HG02870 (cell line): ENCODE results near the gene EMC1.
"Not testable (repeated sequence)": the region's sequence is repeated elsewhere in the genome, so short reads cannot be mapped to it uniquely, and the experiment has no call there.

Source experiments
- ATAC-seq: cut with Tn5 transposase; IDR thresholded peaks from one replicate; pipeline ENCODE4 v1.9.1; 2021; ENCODE audit warnings: mild to moderate bottlenecking, moderate library complexity; ENCODE audit not compliant: unreplicated experiment

The EMC1 gene

DNA sequence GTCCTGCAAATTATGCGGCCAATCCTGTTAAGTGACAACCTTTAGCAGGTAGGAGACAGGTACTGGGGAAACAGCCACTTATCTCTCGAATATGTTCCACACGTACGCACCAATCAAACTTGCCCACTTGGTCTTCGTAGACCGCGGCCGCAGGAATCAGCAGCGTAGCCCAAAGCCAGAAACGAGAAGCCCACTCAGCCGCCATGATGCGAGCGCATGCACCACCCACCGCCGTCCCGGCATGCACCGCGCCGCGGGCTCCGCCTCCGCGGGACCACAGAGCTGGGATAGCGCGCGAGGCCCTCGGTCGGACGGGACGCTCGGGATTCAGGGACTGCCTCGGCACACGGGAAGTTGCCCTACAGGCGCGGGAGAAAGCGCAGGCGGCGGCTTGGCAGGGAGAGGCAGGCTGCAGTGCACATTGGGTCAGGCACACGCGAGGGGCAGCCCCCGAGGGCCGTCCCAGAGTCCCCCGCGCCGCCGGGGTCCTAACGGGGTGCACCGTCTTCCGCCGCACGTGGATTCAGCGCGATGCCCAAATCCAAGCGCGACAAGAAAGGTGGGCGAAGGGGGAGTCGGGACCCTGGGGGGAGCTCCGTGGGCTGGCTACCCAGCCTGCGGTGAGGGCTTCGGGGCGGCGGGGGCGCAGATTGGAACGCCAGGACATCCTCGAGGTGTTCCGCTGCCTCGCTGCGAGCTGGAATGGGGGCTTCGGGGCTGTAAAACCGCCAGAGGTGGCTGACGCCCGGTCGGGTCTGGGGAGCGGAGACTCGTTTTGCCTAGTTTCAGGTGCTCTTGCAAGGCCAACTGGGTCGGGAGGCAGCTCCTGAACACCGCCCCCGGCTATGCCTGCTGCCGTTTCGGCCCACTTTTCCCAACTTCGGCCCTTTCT lies at the start of gene EMC1, which contains the start of gene MRTO4:
EMC1 (minus strand) TSS at position 220 of the 892 bp plus-strand sequence; CDS start at position 205, 15 bp downstream.
MRTO4 (plus strand) TSS at position 501 of the 892 bp plus-strand sequence; CDS start at position 532, 31 bp downstream.
- peak; percentile 74 for ATAC-seq

DNA sequence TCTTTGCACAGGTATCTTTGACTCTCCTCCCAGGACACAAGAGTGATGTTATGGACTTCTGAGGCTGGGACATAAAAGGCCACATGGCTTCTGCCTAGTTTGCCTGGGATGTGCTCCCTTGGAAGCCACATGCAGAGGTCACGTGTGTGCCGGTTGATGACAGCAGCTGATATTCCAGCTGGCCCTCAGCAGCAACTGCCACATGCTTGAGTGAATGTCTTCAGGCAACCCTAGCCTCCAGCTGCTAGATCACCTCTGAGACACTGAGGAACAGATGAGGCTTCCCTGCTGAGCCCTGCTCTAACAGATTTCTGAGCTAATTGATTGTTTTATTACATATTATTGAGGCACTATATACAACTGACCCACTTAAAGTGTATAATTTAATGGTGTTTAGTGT lies 48.9 kb upstream of the EMC1 start:
- ATAC-seq, result no peak

DNA sequence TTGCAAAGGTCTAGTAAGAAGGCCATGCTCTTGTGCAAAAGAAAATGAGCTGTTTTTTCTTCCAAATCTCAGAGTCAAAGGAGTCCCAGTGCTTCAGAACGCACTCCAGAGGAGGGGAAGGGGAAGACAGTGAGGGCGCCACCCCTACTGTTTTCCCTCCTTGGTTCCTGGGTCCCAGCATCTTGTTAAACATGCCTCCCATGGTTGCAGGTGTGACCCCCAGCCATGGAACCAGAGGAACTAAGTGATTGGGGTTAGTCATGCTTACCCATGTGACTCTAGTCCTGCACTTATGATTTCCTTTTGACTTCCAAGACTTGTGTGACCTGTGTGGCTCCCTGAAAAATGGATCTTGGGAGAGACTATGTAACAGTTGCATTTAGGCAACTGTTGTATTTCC lies 43.3 kb upstream of the EMC1 start:
- no peak for ATAC-seq

DNA sequence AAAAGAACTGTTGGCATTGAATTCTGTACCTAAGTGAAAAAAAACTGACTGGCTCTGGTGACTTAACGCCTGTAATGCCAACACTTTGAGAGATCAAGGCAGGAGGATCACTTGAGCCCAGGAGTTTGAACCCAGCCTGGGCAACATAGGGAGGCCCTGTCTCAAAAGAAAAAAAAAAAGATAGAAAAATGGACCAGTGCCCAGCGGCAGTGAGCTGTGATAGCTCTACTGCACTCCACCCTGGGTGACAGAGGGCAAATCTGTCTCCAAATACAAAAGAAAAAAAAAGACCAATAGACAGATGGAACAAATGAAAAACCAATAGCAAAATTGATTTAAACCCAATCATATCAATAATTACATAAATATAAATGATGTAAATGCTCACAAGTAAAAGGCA lies 37.9 kb upstream of the EMC1 start:
- no peak for ATAC-seq

DNA sequence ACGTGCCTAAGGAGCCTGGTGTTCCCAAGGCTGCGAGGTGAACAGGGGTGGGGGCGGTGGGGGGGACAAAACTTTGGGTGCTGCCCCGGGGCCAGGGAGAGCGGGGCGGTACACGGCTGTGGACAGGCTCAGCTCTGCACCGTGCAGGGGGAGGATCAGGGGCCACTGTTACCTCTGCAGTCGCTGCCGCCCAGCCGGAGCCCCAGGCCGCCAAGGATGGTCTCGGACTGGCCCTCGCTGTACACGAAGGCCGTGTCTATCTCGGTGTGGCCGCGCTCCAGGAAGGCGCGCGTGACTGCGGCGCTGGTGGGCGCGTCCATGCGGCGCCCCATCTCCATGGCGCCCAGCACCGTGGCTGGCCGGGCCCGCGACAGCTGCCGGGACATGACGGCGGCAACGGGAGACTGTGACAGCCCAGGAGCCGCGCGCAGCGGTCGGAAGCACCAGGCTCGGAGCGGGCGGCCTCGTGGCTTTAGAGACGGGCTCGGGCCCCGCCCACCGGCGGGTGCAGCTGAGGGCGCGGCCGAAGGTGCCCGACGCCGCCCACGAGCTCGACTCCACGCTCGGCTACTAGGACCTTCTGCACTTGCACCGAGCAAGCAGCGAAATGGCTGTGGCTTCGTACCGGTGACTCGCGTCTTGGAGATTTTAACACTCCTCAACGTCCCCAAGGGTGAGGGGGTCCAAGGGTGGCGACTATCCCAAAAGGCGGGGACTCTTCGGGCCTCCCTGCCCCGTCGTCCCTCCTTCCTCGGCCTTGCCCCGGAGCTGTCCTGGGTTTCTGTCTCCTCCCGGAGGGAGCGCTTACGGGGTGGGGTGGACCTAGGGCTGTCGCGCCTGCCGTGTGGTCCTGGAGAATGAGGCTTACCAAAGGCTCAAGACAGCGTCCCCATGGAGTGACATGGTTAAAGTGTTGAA lies 37.3 kb upstream of the EMC1 start, which contains the start of gene AKR7A3:
AKR7A3 (minus strand) TSS at position 447 of the 918 bp plus-strand sequence; CDS start at position 386, 61 bp downstream.
- ATAC-seq, result not testable (repeated sequence)

DNA sequence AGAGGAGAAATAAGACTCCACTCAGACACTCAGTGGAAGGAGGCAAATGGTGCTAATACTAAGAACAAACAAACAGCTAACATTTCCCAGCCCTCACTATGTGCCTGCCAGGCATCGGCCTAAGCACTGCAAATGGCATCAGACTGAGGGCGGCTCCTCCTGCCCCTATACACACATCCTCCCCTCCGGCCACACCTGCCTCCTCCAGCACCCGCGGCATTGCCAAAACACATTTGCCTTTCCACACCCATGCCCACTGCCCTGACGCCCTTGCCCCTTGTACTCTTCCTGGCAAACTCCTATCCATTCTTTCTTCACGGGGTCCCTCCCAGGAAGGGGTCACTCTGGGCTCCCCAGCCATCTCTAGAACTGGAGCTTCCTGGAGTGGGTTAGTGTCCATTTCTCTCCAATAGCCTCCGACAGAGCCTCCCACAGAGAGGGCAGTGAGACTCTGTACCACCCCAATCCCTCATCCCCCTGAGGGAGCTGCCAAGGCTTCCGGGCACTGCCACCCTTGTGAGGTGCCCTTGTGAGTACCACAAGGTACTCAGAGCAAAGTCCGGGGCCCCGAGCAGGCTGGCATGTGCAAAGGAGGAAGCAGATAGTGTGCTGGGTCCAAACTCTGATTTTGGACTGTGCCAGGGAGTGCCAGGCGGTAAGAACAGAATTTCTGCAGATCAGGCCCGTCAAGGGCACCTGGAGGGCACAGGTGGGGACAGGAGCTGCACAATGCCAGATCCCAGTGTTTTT lies 36.3 kb upstream of the EMC1 start:
- no peak for ATAC-seq

DNA sequence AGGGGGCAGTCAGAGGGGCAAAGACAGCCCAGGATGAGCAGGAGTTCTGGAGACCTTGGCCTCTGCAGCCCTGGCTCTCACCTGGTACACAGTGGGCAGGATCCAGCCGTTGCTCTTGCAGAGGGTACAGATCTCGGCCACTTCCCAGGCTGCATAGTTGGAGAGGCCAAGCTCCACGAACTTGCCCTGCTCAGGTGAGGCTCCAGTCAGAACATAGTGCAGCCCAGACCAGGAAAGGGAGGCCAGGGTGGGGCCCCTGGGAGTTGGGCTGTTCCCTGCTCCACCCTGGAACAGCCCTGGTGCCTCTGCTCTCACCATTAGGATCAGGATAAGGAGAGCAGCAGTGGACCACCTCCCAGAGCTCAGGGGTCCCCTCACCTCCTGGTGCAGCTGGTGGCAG lies 34.5 kb upstream of the EMC1 start:
- ATAC-seq, result not testable (repeated sequence)

DNA sequence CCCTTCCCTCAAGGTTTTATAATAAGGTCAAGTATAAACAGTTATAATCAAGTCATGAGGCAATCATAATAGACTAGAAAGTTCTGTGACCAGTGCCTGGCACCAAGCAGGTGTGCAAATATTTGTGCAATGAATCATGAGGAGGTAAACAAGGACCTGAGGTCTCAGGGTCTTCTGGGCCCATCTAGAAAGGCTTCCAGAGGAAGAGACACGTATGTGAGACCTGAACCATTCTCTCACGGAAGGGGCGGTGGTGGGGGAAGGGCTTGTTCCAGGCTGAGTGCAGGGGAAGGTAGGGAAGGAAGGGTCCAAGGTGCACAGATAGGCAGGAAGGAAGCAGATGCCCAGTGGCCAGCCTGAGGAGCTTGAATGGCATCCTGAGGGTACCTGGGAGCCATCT lies 34.0 kb upstream of the EMC1 start:
- not testable (repeated sequence) for ATAC-seq

DNA sequence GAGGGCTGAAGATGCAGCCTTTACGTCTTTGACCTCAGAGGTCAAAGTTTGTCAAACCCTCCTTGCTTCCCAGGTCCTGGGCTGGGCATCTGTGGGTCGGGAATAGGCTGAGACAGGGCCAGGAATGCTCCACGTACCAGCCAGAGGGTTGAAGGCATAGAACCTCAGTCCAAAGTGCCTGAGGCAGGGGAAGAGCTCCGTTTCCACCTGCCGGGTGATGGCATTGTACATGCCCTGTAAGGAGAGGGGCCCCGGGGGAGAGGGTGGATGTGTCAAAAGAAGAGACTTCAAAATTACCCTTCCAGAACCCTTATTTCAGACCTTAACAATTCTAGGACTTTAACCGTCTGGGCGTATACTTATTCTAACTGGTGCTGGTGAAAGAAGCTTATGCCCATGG lies 33.6 kb upstream of the EMC1 start:
- ATAC-seq, result no peak

DNA sequence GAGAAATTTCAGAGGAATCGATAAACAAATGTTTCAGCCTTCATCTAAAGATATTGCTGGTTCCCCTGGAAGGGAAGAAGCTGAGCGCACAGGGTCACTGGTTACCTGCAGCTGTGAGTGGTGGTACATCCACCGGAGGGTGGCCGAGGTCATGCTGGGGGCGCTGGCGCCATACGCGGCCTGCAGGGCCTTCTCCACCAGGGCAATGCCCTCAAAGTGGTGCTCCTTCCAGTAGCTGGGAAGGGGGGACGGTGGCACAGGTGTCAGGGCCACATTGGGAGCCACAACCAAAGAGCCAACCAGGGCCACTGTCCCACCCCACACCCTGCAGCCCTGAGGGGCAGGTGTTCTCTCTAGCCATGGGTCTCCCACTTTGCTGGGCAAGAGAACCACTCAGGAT lies 32.6 kb upstream of the EMC1 start:
- ATAC-seq, result no peak

DNA sequence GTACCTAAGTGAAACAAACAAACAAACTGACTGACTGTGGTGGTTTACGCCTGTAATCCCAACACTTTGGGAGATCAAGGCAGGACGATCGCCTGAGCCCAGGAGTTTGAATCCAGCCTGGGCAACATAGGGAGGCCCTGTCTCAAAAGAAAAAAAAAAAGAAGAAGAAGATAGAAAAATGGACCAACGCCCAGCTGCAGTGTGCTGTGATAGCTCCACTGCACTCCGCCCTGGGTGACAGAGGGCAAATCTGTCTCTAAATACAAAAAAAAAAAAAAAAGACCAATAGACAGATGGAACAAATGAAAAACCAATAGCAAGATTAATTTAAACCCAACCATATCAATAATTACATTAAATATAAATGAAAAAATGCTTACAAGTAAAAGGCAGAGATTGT lies 23.3 kb upstream of the EMC1 start:
- ATAC-seq, result no peak

DNA sequence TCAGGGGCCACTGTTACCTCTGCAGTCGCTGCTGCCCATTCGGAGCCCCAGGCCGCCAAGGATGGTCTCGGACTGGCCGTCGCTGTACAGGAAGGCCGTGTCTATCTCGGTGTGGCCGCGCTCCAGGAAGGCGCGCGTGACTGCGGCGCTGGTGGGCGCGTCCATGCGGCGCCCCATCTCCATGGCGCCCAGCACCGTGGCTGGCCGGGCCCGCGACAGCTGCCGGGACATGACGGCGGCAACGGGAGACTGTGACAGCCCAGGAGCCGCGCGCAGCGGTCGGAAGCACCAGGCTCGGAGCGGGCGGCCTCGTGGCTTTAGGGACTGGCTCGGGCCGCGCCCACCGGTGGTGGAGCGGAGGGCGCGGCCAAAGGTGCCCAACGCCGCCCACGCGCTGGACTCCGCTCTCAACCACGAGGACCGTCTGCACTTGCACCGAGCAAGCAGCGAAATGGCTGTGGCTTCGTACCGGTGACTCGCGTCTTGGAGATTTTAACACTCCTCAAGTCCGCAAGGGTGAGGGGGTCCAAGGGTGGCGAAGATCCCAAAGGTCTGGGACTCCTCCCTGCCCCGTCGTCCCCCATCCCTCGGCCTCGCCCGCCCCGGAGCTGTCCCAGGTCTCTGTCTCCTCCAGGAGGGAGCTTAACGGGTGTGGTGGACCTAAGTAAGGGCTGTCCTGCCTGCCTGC lies 22.7 kb upstream of the EMC1 start:
- ATAC-seq, result not testable (repeated sequence)

DNA sequence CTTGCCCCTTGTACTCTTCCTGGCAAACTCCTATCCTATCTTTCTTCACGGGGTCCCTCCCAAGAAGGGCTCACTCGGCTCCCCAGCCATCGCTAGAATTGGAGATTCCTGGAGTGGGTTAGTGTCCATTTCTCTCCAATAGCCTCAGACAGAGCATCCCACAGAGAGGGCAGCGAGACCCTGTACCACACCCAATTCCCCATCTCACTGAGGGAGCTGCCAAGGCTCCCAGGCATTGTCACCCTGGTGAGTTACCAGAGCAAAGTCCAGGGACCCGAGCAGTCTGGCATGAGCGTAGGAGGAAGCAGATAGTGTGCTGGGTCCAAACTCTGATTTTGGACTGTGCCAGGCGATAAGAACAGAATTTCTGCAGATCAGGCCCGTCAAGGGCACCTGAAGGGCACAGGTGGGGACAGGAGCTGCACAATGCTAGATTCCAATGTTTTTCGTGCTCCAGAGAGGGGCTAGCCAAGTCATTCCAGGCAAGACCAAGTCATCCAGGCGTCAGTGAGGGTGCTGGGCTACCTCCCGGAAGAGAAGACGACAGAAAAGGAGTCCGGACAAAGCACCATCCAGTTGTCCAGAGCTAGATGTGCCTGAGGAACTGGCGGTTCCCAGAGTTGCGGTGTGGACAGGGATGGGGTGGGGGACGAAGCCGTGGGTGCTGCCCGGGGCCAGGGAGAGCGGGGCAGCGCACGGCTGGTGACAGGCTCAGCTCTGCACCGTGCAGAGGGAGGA lies 22.0 kb upstream of the EMC1 start:
- no peak for ATAC-seq

DNA sequence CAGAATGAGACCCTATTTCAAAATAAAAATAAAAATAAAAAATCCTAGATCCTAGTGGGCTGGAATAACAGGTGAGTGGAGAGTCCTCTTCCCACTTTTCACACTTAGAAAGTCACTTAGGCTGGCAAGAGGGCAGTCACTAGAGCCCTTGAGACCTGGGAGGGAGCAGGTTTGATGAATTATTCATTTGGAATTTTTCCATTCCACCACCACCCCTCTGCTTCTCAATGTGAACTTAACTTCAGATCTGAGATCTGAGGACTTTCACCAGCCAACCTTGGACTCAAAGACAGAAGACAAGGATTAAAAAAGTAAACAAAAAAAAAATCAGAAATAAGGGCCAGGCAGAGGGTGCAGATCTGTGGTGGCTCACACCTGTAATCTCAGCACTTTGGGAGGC lies 20.7 kb upstream of the EMC1 start:
- no peak for ATAC-seq

DNA sequence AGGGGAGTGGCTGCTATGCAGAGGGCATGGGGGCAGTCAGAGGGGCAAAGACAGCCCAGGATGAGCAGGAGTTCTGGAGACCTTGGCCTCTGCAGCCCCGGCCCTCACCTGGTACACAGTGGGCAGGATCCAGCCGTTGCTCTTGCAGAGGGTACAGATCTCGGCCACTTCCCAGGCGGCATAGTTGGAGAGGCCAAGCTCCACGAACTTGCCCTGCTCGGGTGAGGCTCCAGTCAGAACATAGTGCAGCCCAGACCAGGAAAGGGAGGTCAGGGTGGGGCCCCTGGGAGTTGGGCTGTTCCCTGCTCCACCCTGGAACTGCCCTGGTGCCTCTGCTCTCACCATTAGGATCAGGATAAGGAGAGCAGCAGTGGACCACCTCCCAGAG lies 19.0 kb upstream of the EMC1 start:
- not testable (repeated sequence) for ATAC-seq

DNA sequence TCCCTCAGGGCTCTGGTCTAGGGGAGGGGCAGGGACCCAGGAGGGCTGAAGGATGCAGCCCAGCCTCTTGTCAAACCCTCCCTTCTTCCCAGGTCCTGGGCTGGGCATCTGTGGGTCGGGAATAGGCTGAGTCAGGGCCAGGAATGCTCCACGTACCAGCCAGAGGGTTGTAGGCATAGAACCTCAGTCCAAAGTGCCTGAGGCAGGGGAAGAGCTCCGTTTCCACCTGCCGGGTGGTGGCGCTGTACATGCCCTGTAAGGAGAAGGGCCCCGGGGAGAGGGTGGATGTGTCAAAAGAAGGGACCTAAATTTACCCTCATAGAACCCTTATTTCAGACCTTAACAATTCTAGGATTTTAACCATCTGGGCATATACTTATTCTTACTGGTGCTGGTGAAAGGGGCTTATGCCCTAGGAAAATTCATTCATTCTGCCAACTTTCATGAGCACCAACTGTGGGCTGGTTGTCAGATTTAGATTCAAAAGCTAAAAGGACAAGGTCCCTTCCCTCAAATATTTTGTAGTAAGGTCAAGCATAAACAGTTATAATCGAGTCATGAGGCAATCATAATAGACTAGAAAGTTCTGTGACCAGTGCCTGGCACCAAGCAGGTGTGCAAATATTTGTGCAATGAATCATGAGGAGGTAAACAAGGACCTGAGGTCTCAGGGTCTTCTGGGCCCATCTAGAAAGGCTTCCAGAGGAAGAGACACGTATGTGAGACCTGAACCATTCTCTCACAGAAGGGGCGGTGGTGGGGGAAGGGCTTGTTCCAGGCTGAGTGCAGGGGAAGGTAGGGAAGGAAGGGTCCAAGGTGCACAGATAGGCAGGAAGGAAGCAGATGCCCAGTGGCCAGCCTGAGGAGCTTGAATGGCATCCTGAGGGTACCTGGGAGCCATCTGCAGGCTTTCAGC lies 18.4 kb upstream of the EMC1 start:
- ATAC-seq, result not testable (repeated sequence)

DNA sequence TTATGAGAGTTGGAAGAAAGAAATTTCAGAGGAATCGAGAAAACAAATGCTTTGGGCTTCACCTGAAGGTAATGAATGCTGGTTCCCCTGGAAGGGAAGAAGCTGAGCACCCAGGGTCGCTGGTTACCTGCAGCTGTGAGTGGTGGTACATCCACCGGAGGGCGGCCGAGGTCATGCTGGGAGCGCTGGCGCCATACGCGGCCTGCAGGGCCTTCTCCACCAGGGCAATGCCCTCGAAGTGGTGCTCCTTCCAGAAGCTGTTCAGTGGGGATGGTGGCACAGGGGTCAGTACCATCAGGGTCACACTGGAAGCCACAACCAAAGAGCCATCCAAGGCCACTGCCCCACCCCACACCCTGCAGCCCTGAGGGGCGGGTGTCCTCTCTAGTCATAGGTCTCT lies 17.1 kb upstream of the EMC1 start:
- ATAC-seq, result no peak

DNA sequence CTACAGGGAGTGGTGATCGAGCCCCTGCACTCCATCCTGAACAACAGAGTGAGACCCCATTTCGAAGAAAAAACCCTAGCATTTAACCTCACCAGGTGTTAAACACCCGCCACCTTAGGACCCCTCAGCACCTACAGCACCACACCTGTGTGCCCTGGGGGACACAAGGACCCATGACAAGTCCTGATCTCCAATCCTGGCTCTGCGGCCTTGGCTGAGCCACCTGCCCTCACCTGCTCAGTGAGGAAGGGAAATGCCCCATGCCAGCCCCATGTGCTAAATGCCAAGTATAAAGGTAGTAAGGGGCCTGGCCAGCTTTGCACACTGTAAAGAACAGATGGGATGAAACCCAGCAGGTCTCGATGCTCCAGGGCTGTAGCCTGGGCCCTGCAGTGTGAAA lies 11.4 kb upstream of the EMC1 start:
- ATAC-seq, result no peak
